DND-41 (cell line): ENCODE measurements around the gene SPATA25.

Source experiments
- CTCF ChIP-seq: IDR thresholded peaks from 2 replicates; pipeline ENCODE4 v1.5.1; 2012; ENCODE audit warnings: borderline replicate concordance, low read length, moderate library complexity, mild to moderate bottlenecking; ENCODE audit not compliant: poor library complexity, severe bottlenecking; ENCODE audit errors: extremely low read depth
- EZH2 ChIP-seq: IDR thresholded peaks from 3 replicates; pipeline ENCODE4 v1.6.1; 2012; ENCODE audit warnings: borderline replicate concordance, low read depth, mild to moderate bottlenecking, moderate library complexity, low read length, inconsistent platforms; ENCODE audit not compliant: severe bottlenecking

- TF ChIP-seq EZH2 (no peak), CTCF (no peak)
Observed at GRCh38 chr20:45859916-45860315, 27.5 kb downstream of the SPATA25 start.
